Superior temporal gyrus (tissue), 1 donor: ENCODE data around the gene VTI1A.
"Not testable (repeated sequence)": the region's sequence is repeated elsewhere in the genome, so short reads cannot be mapped to it uniquely, and the experiment has no call there.

Experiments used
- DNase-seq: peaks from one replicate; pipeline ENCODE4 v3.0.0-alpha.2; 2016; ENCODE audit errors: extremely low spot score

Gene VTI1A

DNA sequence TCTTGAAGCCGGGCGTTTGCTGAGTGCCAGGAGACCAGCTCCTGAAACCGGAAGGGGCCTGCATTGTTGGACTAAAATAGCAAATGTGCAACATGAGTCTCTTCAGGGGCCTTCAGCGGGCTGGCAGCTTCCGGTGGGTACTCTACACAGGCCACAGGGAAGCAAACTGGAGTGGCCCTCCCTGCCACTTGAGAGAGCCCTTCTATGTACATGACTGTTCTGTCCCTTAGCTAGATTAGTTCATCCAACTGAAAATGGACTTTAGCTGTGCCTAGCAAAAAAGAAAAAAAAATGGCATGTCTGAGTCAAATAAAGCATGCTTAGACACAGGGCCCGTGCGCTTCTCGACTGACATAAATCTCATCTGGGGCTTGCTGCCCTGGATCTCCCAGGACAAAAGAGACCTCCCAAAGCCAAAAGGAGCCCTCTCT, 387.8 kb downstream of the VTI1A start:
- no peak for DNase-seq

DNA sequence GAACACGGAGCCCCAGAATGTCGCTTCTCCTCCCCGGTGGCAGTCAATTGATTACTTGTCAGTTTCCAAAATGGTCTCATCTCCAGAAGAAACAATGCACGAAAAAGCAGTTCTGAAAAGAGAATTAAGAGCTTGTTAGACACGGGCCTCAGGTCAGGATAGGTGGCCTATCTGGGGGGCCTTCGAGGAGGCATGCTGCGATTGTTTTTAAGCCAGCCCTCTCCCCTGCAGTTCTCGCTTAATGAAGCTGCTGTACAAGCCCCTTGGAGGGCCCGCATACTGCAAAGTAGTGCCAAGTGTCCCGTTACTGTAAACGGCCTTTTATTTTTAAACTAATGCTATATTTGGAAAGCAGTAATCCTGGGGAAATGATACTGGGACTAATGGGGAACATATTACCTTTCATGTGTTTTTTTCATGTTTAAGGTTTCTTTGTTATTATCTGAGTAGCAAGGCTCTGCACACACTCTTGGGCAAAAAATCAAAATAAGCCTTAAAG, 388.3 kb downstream of the VTI1A start:
- no peak for DNase-seq

DNA sequence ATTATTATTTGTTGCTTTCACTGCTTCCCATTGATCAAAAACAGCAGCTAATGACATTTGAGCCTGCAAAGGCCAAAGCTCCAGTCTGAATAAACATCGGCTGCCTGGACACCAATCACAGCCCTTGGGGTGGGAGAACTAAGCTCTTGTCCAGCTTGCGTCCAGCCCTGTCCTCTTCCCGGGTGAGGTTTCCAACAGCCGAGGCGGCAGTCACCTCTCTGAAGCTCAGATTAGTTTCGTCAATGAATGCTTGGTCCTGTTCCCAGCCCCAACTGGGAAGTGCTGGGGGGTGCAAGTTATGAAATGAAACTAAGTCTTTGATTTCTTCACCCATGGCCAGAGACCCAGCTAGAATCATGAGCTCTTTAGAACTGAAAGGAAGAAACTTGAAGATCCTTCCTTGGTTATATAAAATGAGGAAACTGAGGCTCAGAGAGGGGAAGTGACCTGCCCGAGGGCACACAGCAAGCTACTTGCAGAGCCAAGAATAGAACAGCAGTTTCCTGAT, 389.0 kb downstream of the VTI1A start:
- DNase-seq: no peak

DNA sequence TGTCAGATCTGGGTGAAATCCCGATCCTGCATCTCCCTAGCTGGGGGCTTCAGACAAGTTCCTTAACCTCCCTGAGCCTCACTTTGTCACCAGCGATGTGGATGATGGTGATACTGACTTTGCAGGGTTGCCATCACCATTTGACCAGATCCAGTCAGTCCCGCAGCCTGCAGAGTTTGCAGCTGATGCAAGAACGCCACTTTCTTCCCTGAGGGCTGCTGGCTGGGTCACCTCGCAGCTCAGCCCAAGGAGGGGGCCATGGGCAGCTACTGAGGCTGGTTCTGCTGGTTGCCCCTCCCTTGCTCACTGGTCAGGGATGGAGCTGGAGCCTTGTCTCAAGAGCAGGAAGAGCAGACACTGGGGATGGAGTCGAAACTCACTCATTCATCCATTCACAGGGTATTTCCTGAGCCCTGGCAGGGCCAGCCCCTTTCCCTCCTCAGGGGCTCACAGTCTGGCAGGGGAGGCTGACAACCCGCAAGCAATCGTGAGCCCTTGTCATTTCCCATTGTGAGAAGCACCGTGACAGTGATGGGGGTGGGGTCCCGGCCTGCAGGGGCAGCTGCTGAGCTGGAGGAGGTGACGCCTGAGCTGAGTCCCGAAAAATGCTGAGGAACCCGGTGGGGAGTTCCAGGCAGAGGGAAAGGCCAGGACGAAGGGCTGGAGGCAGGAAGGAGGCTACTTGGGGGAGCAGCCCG, 391.9 kb downstream of the VTI1A start:
- DNase-seq: no peak

DNA sequence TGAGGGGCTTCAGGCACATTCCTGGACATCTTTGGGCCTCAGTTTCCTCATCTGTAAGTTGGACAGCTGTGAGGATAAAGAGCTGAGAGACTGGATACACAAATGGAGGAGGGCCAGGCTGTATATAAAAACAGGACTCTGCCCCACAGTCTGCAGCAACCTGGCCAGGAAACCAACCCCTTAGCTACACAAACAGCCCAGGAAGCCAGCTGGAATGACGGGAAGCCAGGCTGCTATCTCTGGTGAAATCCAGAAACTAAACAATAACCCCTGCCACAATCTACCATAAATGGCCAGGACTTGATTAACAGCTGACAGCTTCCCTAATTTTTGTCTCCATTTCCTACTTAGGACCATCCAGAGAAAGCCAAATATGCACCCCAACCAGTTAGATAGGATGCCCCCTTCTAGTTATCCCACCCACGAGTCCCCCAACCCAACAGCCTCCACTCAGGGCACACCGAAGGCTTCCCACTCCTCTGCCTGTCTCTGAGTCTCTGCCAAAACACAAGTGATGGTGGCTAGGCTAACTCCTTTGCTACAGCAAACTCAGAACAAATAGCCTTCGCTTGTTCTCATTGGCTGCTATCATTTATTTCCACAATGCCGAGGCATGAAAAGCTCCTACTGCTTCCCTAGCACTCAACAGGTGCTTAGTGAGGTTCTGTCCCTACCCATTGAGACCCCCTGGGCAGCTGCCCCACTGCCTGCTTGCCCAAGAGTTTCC, 393.1 kb downstream of the VTI1A start:
- DNase-seq: no peak

DNA sequence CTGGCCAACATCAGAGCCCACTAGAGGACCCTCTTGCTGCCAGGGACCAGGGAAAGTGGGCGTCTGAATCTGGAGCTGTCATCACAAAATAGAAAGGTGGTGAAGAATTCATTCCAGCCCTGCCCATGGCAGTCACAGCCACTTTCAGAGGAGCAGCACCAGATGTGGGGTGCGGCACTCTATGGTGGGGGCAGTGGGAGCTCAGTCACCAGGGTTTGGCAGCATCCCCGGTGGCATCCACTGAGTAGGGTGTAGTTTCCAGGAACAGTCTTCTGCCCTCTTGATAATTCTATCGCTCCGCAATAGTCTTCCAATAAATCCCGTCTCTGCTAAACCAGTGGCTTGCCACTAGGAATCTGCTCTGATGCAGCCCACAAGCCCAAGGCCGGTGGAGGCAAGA, 394.5 kb downstream of the VTI1A start:
- DNase-seq: no peak

DNA sequence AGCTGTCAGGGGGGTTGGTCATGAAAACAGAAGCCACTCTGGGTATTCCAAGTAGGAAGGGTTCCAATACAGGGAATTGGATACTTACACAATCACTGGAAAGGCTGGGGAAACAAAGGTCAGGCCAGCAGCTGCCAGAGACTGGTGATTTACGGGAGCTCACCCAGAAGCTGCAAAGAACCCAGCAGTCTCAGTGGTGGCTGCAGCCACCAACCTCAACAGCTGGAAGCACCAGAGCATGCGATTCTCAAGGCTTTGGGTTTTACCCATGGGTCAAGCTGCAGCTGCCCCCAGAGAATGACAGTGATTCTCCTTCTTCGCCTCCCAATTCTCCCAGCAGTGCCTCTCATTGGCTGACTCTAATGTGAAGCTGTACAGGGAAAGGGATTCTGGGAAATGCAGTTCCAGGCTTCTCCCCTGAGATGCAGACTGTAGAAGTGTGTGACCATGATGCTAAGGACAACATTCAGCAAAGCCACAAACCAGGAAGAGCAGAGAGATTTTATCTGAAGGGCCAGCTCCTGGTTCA, 395.9 kb downstream of the VTI1A start:
- DNase-seq: no peak

DNA sequence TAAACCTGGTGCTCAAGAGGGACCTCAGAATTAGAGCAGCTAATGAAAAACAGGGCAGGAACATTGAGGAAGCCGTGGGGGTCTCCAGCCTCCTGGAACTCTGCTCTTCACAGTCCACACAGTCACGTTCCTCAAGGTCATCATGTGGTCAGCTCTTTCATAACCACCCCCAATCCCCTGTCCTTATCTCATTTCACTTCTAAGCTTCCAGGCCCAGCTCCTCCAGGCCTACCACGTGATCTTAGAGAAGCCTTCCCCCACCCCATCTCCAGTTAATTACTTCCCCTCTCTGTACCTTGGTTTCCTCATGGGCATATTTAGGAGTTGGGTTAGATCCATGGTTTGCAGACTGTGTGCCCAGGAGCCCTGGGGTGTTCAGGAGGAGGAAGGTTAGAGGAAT, 396.6 kb downstream of the VTI1A start:
- DNase-seq: no peak

DNA sequence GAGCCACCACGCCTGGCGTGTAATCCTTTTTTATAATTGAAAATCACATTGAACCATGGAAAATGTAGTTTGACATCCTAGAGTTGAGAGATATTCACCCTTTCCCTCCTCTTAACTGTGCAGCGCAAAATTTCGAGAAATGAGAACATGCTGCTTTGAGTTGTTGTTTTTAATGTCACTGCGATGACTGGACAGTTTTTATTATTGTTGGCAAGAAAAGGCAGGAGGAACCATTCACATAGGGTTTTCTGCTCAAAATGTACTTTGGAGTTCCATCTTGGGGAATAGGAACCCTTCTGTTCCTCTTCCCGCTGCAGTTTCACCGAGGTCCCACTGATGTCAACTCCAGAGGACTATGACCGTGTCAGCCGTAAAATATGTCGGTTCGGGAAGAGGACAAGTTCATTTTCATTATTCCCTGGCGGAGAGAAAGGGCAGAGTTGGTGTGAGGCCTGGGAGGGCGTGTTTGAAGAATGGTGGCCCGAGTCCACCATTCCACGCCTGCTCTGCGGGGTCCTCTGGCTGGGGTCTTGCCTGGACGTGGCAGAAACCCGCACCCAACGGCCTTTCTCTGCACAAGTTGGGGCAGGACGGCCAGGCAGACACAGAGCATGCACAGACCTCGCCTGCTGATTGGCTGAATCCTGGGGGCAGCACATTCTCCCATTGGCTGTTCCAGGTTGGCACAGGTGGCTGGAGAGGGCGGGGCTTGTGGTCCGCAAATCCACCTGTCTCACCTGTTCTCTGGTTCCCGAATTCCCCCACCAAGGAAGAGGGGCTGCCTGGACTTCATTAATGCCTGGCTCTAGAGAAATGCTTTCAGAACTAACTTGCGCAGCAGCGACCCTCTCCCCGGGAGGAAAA, 397.9 kb downstream of the VTI1A start:
- no peak for DNase-seq

DNA sequence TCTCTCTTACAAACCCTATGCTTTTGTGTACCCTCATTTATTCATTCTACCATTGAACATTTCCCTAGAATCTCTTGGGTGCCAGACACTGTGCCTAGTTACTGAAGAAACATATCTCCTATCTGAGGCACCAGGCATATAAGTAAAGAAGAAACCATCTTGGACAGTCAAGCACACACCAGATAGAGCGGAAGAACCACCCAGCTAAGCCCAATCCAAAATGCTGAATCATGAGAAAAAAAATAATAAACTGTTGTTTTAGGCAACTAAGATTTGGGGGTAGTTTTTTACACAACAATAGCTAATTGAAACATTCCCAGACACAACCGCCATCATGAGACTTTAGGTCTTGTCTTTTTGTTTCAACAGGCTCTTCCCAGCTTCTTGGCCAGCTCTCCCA, 400.8 kb downstream of the VTI1A start:
- DNase-seq: no peak

DNA sequence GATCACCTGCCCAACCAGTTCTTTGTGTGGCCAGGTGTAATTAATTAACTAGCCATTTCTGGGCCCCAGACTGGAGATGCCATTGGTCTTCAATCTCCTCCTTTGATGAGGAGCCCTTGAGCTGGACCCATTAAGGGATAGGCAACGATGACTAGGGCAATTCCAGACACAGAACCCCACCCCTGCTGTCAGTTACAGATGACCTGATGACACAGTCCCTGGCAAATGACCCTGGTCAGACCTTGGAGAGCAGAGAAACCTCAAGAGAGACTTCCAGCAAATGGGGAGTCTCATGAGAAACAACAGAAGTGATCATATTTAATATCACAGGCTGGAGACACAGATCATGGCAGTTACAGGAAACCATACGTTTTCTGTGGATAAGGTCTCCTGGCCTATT, 401.2 kb downstream of the VTI1A start:
- no peak for DNase-seq

DNA sequence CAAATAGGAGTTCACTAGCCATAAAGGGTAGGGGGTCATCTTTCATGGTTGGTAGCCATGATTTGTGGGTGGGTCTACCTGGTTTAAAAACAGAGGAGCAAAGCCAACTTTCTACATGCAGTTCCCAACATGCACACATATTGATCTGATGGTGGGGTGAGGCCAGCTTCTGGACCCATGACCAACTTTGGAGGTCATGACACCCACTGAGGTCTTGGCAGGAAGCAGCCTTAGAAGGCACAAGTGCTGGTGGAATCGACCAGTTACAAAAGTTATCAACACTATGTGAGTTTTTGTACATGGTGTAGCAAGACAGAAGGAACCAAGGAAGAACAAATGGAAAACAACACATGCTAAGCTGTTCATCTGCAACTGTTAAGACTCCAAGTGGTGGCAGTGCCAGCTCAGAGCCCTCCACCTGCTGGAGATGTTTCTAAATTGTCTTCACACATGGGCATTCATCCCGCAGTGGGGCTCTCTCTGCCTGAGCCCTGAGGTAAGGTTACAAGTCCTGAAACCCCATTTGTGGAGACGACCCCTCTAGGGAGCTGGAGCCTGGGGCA, 401.9 kb downstream of the VTI1A start:
- no peak for DNase-seq

DNA sequence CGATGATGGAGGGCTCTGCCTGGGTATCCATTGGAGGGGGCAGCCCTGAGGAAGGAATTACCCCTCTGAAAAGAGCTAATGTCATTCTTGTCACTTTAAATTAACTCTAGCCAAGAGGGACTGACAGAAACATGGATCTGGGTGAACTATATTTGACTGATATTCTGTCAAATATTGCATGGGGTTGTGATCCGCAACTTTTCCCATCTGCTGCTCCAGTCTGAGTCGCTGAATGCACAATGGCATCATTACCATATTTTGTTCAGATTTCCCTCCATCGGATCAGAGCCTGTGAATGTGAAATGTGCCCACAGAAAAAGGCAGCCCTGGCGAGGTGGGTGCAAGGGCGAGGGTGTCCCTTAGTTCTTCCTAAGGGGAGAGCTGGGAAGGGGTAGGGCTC, 402.5 kb downstream of the VTI1A start:
- DNase-seq: no peak

DNA sequence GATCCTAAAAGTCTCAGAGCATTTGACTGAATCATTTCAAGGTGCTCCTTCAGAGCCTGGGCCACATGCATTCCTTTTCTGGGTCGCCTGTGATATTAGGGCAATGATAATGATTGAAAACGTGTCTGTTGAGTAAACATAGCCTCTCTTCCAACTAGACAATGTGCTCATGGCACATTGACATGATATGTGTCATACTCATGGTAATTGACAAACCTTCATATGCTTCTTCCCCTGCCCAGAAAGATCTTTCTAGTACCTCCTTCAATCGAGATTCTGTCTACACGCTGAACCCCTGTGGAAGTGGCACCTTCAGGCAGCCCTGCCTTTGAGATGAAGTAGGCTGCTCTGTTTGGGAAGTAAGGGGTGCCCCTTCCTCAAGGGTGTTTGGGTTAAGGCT, 404.2 kb downstream of the VTI1A start:
- no peak for DNase-seq

DNA sequence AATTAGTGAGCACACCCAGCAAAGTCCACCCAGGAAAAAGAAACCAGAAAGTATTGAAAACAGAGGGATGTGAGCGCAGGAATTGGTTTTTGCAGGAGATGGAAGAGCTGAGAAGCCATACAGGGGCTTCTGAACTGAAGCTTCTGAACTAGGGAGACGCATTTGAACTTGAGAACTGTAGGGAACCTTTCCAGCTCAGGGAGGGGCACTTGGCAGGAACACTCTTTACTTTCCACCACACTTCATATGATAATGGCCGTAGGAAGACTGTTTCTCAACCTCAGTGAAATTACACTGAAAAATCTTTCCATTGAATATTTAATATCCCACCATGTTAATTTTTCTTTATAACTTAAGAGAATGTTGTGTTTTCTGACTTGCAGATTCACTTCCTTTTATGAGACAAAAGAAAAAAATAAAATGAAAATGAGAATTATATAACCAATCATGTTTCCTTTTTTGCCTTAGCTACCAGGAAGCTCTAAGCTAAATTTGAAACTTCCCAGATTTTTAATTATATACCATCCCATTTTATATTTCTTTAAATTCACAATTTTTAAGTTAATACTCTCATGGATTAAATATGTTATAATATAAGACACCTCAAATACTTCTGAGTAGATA, 404.7 kb downstream of the VTI1A start:
- DNase-seq: no peak

DNA sequence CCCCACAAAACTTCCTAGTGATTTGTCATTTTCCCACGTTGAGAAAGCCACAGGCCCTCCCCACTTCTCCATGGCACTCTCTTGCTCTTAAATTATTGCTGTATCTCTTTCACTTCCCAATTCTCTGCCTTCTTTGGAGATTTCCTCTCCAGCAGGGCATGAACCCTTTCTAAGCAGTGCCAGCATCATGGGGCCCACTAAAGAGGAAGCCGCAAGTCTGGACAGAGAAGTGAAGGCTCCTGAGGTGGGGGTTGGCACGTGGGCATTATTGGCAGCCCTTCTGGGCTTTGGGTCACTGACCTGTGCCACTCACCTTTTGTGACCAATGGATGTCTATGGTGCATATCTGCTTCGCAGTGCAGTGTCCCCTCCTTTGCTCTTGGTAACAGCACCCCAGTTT, 405.3 kb downstream of the VTI1A start:
- peak; percentile 15 for DNase-seq

DNA sequence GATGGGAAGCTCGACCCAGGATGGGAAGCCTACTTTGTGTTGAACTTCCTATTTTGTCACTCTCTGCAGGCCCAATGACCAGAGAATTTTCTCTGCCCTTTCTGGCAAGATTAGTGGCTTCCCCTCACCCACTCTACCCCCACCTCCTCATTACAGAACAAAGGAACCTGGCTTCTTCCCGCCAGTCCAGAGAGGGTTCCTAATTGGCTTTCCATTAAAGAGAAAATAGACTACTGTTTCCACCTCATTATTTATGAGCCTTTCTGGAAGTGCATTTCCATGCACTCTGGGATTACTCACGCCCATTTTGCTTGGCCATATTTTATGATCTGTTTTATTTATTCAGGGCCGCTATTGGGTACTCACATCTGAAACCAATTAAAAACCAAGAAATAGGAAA, 408.1 kb downstream of the VTI1A start:
- DNase-seq: no peak

DNA sequence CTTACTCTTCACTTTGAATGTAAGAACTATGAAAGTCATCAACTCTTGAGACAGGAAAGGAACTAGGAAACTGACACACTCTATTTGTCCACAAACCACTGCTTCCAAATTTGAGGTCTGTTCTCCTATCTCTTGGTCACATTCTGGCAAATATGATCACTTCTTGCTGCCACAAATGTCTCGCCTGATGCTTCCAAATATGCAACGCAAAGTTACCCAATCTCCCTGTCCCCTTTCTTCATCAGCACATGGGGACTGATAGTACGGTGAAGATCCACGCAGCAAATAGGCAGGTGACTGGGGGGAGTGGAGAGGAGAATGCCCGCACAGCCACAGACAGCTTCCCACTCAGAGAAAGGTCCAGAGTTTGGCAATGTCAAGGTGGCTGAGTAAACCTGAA, 410.5 kb downstream of the VTI1A start:
- DNase-seq: no peak

DNA sequence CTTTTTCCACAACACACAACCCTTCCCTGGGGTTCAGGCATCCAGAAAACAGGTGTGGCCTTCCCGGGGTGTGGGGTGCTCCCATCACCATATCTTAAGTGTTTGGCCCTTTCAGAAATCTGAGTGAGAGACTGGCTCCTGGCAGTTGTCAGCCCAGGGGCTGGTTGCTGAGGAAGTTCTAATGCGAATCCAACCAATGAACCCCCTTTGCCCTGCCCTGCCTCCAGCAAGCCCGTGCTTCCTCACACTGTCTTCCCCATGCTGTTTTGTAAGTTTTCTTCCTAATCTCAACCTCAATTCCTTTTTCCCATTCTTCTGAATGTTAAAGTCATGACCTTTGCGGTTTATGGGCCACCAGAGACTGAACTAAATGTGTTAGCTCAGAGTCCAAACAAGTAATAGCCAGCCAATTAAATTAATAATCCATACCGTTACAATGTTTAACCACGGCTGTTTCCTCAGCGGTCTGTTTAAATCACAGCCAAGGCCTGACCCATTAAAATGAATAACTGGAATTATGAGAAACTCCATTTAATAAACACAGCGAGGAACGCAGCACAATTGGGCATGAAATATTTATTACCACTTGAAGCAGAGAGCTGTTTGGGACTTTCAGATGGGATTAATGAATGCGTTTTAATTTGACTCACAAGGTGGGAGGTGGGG, 412.1 kb downstream of the VTI1A start:
- no peak for DNase-seq

DNA sequence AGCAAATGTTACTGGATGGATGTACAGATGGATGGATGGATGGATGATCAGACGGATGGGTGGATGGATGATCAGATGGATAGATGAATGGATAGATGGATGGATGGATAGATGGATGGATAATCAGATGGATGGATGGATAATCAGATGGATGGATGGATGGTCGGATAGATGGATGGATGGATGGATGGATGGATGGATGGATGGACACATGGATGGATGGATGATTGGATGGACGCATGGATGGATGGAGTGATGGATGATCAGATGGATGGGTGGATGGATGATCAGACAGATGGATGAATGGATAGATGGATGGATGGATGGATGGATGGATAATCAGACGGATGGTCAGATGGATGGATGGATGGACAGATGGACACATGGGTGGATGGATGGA, 412.8 kb downstream of the VTI1A start:
- no peak for DNase-seq

DNA sequence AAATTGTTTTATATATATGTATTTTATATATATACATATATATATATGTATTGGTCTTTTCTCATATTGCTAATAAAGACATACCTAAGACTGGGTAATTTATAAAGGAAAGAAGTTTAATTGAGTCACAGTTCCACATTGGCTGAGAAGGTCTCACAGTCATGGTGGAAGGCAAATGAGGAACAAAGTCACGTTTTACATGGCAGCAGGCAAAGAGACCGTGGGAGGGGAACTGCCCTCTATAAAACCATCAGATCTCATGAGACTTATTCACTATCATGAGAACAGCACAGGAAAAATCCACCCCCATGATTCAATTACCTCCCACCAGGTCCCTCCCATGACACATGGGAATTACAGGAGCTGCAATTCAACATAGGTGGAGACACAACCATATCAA, 416.4 kb downstream of the VTI1A start:
- DNase-seq: not testable (repeated sequence)
